SK-N-SH (cell line): ENCODE results near the gene MYOCD. TPM values are rescaled to one million over a fixed set of nuclear protein-coding genes. Genes with fewer than 3 reads are reported as not detected.

Experiments used
- CTCF ChIA-PET: fragments of 300-600, 350-600 bp; formaldehyde crosslinking; extraction: SDS; loops from one replicate; lab custom pipeline; 2021; lab: Yijun Ruan, JAX
- POLR2A ChIA-PET: fragments of 350-600 bp; sonication (Branson Sonifier 250); formaldehyde crosslinking; extraction: SDS; loops from one replicate; lab custom pipeline; 2020; ENCODE audit warnings: antibody characterized with exemption, inconsistent platforms; lab: Yijun Ruan, JAX
- DNase-seq: peaks from one replicate; pipeline ENCODE4 v3.0.0; 2012
- H2AFZ ChIP-seq: fragments of 200-600 bp; sonication (generic); 2 replicates; pipeline ENCODE4 v1.8.1; 2016; ENCODE audit warnings: antibody characterized with exemption, mild to moderate bottlenecking, low read depth
- H3F3A ChIP-seq: fragments of 200-600 bp; sonication (generic); replicated peaks from 2 replicates; pipeline ENCODE3; 2016; ENCODE audit warnings: antibody characterized with exemption, mild to moderate bottlenecking; ENCODE audit not compliant: insufficient read depth
- H3K27ac ChIP-seq, 2 experiments: fragments of 200-500 bp in 1 of 2; fragments of 200-600 bp in 1 of 2; sonication (Bioruptor generic) in 1 of 2; sonication (generic), shearing (Covaris generic) in 1 of 2; 2 replicates each; pipeline versions ENCODE4 v1.5.1 to v1.6.1; 2014 to 2016; ENCODE audit warnings: low read depth in 2 of 2, inconsistent platforms in 1 of 2, low read length in 1 of 2, mild to moderate bottlenecking in 1 of 2, mixed read lengths in 1 of 2
- H3K27me3 ChIP-seq: fragments of 200-600 bp; sonication (generic), shearing (Covaris generic); 2 replicates; pipeline ENCODE4 v1.6.1; 2016; ENCODE audit warnings: mixed run types; ENCODE audit not compliant: insufficient read depth
- H3K36me3 ChIP-seq, 2 experiments: fragments of 200-500 bp in 1 of 2; fragments of 200-600 bp in 1 of 2; sonication (Bioruptor generic) in 1 of 2; sonication (generic) in 1 of 2; replicated peaks in 1 of 2; 2 replicates each; pipeline versions ENCODE3 to v1.5.1; 2014 to 2016; ENCODE audit warnings: low read length in 1 of 2, mild to moderate bottlenecking in 1 of 2; ENCODE audit not compliant: insufficient read depth in 2 of 2, control insufficient read depth in 1 of 2
- H3K4me1 ChIP-seq, 2 experiments: fragments of 200-500 bp in 1 of 2; fragments of 200-600 bp in 1 of 2; sonication (Bioruptor generic) in 1 of 2; sonication (generic), shearing (Covaris generic) in 1 of 2; 2 replicates each; pipeline versions ENCODE4 v1.5.1 to v1.6.1; 2014 to 2016; ENCODE audit warnings: low read depth in 1 of 2, low read length in 1 of 2, mixed run types in 1 of 2; ENCODE audit not compliant: insufficient read depth in 2 of 2, control insufficient read depth in 1 of 2
- H3K4me2 ChIP-seq: fragments of 200-600 bp; sonication (generic), shearing (Covaris generic); 2 replicates; pipeline ENCODE4 v1.6.1; 2017; ENCODE audit warnings: mixed run types
- H3K4me3 ChIP-seq, 2 experiments: fragments of 200-500 bp in 1 of 2; fragments of 200-600 bp in 1 of 2; sonication (Bioruptor generic) in 1 of 2; sonication (generic), shearing (Covaris generic) in 1 of 2; 2 replicates each; pipeline versions ENCODE4 v1.5.1 to v1.8.1; 2014 to 2016; ENCODE audit warnings: low read depth in 2 of 2, inconsistent platforms in 1 of 2, low read length in 1 of 2, mild to moderate bottlenecking in 1 of 2, mixed read lengths in 1 of 2, moderate library complexity in 1 of 2
- H3K79me2 ChIP-seq: fragments of 200-600 bp; sonication (generic); 2 replicates; pipeline ENCODE4 v1.8.1; 2017; ENCODE audit warnings: mild to moderate bottlenecking; ENCODE audit not compliant: insufficient read depth
- H3K9ac ChIP-seq: fragments of 200-600 bp; sonication (generic); 2 replicates; pipeline ENCODE4 v1.6.1; 2017; ENCODE audit warnings: mixed run types
- H3K9me2 ChIP-seq: fragments of 200-600 bp; sonication (generic); 2 replicates; pipeline ENCODE4 v1.6.1; 2017; ENCODE audit warnings: mixed run types
- H3K9me3 ChIP-seq: fragments of 200-600 bp; sonication (generic); 2 replicates; pipeline ENCODE4 v1.6.1; 2017; ENCODE audit warnings: mixed run types, mild to moderate bottlenecking, moderate library complexity
- H4K20me1 ChIP-seq: fragments of 200-600 bp; sonication (generic); 2 replicates; pipeline ENCODE4 v1.6.1; 2017; ENCODE audit warnings: mild to moderate bottlenecking, mixed run types; ENCODE audit not compliant: insufficient read depth
- CHD2 ChIP-seq: fragments of 150-350 bp; IDR thresholded peaks from 2 replicates; pipeline ENCODE4 v1.6.1; 2018; ENCODE audit warnings: low read length; ENCODE audit not compliant: partially characterized antibody
- CTCF ChIP-seq: fragments of 200-600 bp; sonication (generic); IDR thresholded peaks from 2 replicates; pipeline ENCODE4 v1.6.1; 2017; ENCODE audit warnings: antibody characterized with exemption, mild to moderate bottlenecking, moderate library complexity
- ELF1 ChIP-seq: IDR thresholded peaks from 2 replicates; pipeline ENCODE4 v1.4.0; 2012
- EP300 ChIP-seq, 2 experiments: IDR thresholded peaks; 2 replicates each; pipeline versions ENCODE4 v1.4.0 to v1.6.1; 2012; ENCODE audit warnings: borderline replicate concordance in 1 of 2, low read depth in 1 of 2, low read length in 1 of 2
- EZH2phosphoT487 ChIP-seq: fragments of 200-600 bp; sonication (generic); IDR thresholded peaks from 2 replicates; pipeline ENCODE4 v1.6.1; 2017; ENCODE audit warnings: low read depth, mixed run types, mild to moderate bottlenecking, antibody characterized with exemption, moderate library complexity, borderline replicate concordance
- FOXM1 ChIP-seq: IDR thresholded peaks from 2 replicates; pipeline ENCODE4 v1.4.0; 2012; ENCODE audit warnings: low read depth, mild to moderate bottlenecking
- GABPA ChIP-seq: IDR thresholded peaks from 2 replicates; pipeline ENCODE4 v1.4.0; 2012; ENCODE audit warnings: low read depth, mild to moderate bottlenecking
- GATA2 ChIP-seq: sonication (generic); formaldehyde crosslinking; IDR thresholded peaks from 2 replicates; pipeline ENCODE4 v1.5.0; 2020; ENCODE audit warnings: mild to moderate bottlenecking, missing genetic modification reagents
- MEF2A ChIP-seq: IDR thresholded peaks from 2 replicates; pipeline ENCODE4 v1.4.0; 2012; ENCODE audit warnings: low read depth, borderline replicate concordance
- MXI1 ChIP-seq: IDR thresholded peaks from 2 replicates; pipeline ENCODE4 v1.6.1; 2012; ENCODE audit warnings: mild to moderate bottlenecking, low read depth, low read length, improper control_type of control experiment
- NFIC ChIP-seq: IDR thresholded peaks from 2 replicates; pipeline ENCODE4 v1.4.0; 2012; ENCODE audit warnings: borderline replicate concordance
- NRF1 ChIP-seq: IDR thresholded peaks from 2 replicates; pipeline ENCODE4 v1.6.1; 2012; ENCODE audit warnings: low read depth, mild to moderate bottlenecking, low read length
- POLR2AphosphoS5 ChIP-seq: IDR thresholded peaks from 2 replicates; pipeline ENCODE4 v1.6.1; 2012; ENCODE audit warnings: low read depth, low read length
- RAD21 ChIP-seq: IDR thresholded peaks from 2 replicates; pipeline ENCODE4 v1.6.1; 2012; ENCODE audit warnings: mild to moderate bottlenecking, low read length
- RFX5 ChIP-seq: IDR thresholded peaks from 2 replicates; pipeline ENCODE4 v1.6.1; 2012; ENCODE audit warnings: mild to moderate bottlenecking, improper control_type of control experiment, low read length
- RXRA ChIP-seq: IDR thresholded peaks from 2 replicates; pipeline ENCODE4 v1.4.0; 2012; ENCODE audit warnings: low read depth, mild to moderate bottlenecking, borderline replicate concordance
- SIN3A ChIP-seq: IDR thresholded peaks from 2 replicates; pipeline ENCODE4 v1.6.1; 2012; ENCODE audit warnings: low read depth, mild to moderate bottlenecking, low read length, moderate library complexity, borderline replicate concordance
- SMC3 ChIP-seq: IDR thresholded peaks from 2 replicates; pipeline ENCODE4 v1.6.1; 2012; ENCODE audit warnings: low read depth, low read length, improper control_type of control experiment
- TAF1 ChIP-seq: IDR thresholded peaks from 2 replicates; pipeline ENCODE4 v1.6.1; 2012; ENCODE audit warnings: low read depth, mild to moderate bottlenecking, low read length, moderate library complexity, borderline replicate concordance
- TEAD4 ChIP-seq: IDR thresholded peaks from 2 replicates; pipeline ENCODE4 v1.4.0; 2012; ENCODE audit warnings: mild to moderate bottlenecking, borderline replicate concordance; ENCODE audit not compliant: insufficient read depth
- USF2 ChIP-seq: fragments of 150-350 bp; IDR thresholded peaks from 2 replicates; pipeline ENCODE4 v1.6.1; 2017; ENCODE audit warnings: antibody characterized with exemption, low read length, low read depth, borderline replicate concordance
- YY1 ChIP-seq: IDR thresholded peaks from 2 replicates; pipeline ENCODE4 v1.4.0; 2012; ENCODE audit warnings: low read depth, mild to moderate bottlenecking
- WGBS: methylation state at CpG from one replicate; pipeline ENCODE4 v1.1.6; 2017; ENCODE audit warnings: low lambda C conversion rate; 5-methylcytosine and 5-hydroxymethylcytosine counted together
- polyA plus RNA-seq, 3 experiments: library from polyadenylated mRNA; depleted of rRNA; stranded (reverse); fragments of >200 nt; gene quantifications; 2 replicates each; pipeline ENCODE4 v1.2.3, GENCODE V29; 2012

Gene MYOCD
- polyA plus RNA-seq, 1 of the 3 experiments (the other 2 are of a cell fraction), result not detected

- Histone ChIP-seq H3K4me3 (no peak overlapping the region), H3F3A (peaks cover 11% of the 10 kb centered on the region), H3K4me2 (no peak overlapping the region), H3K36me3 (no peaks in the 10 kb centered on the region), H3K27ac (no peak overlapping the region), H4K20me1 (no peaks in the 10 kb centered on the region), H3K4me1 (no peaks in the 10 kb centered on the region), H3K27me3 (0 out of 2 replicates have a peak, but pooled peaks cover 5% of the 10 kb centered on the region), H3K9me3 (no peaks in the 10 kb centered on the region), H3K79me2 (no peaks in the 10 kb centered on the region), H3K9me2 (no peaks in the 10 kb centered on the region), H2AFZ (no peak overlapping the region), H3K9ac (no peak overlapping the region)
- ChIA-PET POLR2A (no interaction called here), CTCF (no interaction called here)
- 24% methylated on average over 16 of the region's 16 CpGs for WGBS
- no peak for DNase-seq
- TF ChIP-seq MEF2A, result no peak
- TF ChIP-seq MXI1, result no peak
- TF ChIP-seq USF2, result no peak
- no peak for TF ChIP-seq TEAD4
- TF ChIP-seq CTCF, result no peak
- no peak for TF ChIP-seq EP300 (IDR thresholded peaks at IDR 0.05; ENCODE audit: borderline replicate concordance in 1 of 2, low read depth in 1 of 2, low read length in 1 of 2)
- no peak for TF ChIP-seq TAF1
- TF ChIP-seq EZH2phosphoT487, result no peak
- TF ChIP-seq RAD21, result no peak
Observed at GRCh38 chr17:12623220-12623848, 42.4 kb upstream of the MYOCD start.

GRCh38 chr17:12624211-12624610 lies 41.5 kb upstream of the MYOCD start:
- Histone ChIP-seq H3F3A (peaks cover 11% of the 10 kb centered on the region), H3K27me3 (0 out of 2 replicates have a peak, but pooled peaks cover 5% of the 10 kb centered on the region), H3K9me2 (no peaks in the 10 kb centered on the region), H3K9ac (no peak overlapping the region), H3K36me3 (no peaks in the 10 kb centered on the region), H3K4me2 (no peak overlapping the region), H2AFZ (no peak overlapping the region), H3K4me3 (no peak overlapping the region), H3K9me3 (no peaks in the 10 kb centered on the region), H3K27ac (no peak overlapping the region), H4K20me1 (no peaks in the 10 kb centered on the region), H3K4me1 (no peaks in the 10 kb centered on the region), H3K79me2 (no peaks in the 10 kb centered on the region)
- CTCF ChIA-PET, result interaction anchor here (1.7 kb wide), 1 partner anchor 118 kb away, joined by 5 read pairs; no protein-coding TSS in a partner anchor
- POLR2A ChIA-PET, result no interaction called here
- no peak for TF ChIP-seq SIN3A
- no peak for TF ChIP-seq NFIC
- no peak for TF ChIP-seq ELF1
- TF ChIP-seq FOXM1, result no peak
- no peak for TF ChIP-seq EZH2phosphoT487
- no peak for TF ChIP-seq RFX5
- no peak for TF ChIP-seq YY1
- no peak for TF ChIP-seq NRF1
- TF ChIP-seq CHD2, result no peak
- no peak for TF ChIP-seq RXRA
- no peak for TF ChIP-seq SMC3
- no peak for TF ChIP-seq MXI1
- no peak for TF ChIP-seq GATA2 (CRISPR knock-in tag)
- TF ChIP-seq POLR2AphosphoS5, result no peak
- TF ChIP-seq MEF2A, result no peak
- no peak for TF ChIP-seq GABPA
- 24% methylated on average over 3 of the region's 3 CpGs for WGBS
- DNase-seq, result no peak
